GM23338 (cell line): ENCODE measurements around the gene PTN. TPM values are rescaled to one million over a fixed set of nuclear protein-coding genes. Genes with fewer than 3 reads are reported as not detected.

Source experiments
- ATAC-seq: fragments of 200-7000 bp; cut with Tn5 transposase; 3 replicates; pipeline ENCODE4 v1.9.1; 2020
- DNase-seq: peaks from one replicate; pipeline ENCODE4 v3.0.0-alpha.2; 2015; ENCODE audit warnings: low spot score
- H2AFZ ChIP-seq: fragments of 200-600 bp; sonication (generic); 2 replicates; pipeline ENCODE4 v1.8.0; 2016; ENCODE audit warnings: antibody characterized with exemption, mild to moderate bottlenecking, moderate library complexity
- H3F3A ChIP-seq: fragments of 200-600 bp; sonication (generic); replicated peaks from 2 replicates; pipeline ENCODE4 v1.8.0; 2017; ENCODE audit warnings: antibody characterized with exemption, mixed run types, low read depth
- H3K27ac ChIP-seq: fragments of 200-600 bp; sonication (generic); 2 replicates; pipeline ENCODE4 v1.6.1; 2016; ENCODE audit warnings: low read depth
- H3K27me3 ChIP-seq: fragments of 200-600 bp; sonication (generic); 2 replicates; pipeline ENCODE4 v1.8.0; 2016; ENCODE audit warnings: mild to moderate bottlenecking, mixed run types, moderate library complexity; ENCODE audit not compliant: insufficient read depth
- H3K36me3 ChIP-seq: fragments of 200-600 bp; sonication (generic); 2 replicates; pipeline ENCODE4 v1.8.0; 2016; ENCODE audit warnings: mild to moderate bottlenecking; ENCODE audit not compliant: insufficient read depth
- H3K4me1 ChIP-seq: fragments of 200-600 bp; sonication (generic); 2 replicates; pipeline ENCODE4 v1.8.0; 2016; ENCODE audit warnings: mild to moderate bottlenecking, moderate library complexity; ENCODE audit not compliant: insufficient read depth
- H3K4me2 ChIP-seq: fragments of 200-600 bp; sonication (generic); 2 replicates; pipeline ENCODE4 v1.7.1; 2017; ENCODE audit warnings: mixed run types
- H3K4me3 ChIP-seq: fragments of 200-600 bp; sonication (generic); 2 replicates; pipeline ENCODE4 v1.6.1; 2016; ENCODE audit warnings: mixed run types
- H3K79me2 ChIP-seq: fragments of 200-600 bp; sonication (generic); replicated peaks from 2 replicates; pipeline ENCODE4 v1.8.0; 2017; ENCODE audit warnings: mild to moderate bottlenecking; ENCODE audit not compliant: insufficient read depth
- H3K9me2 ChIP-seq: fragments of 200-600 bp; sonication (generic); 2 replicates; pipeline ENCODE4 v1.8.0; 2017; ENCODE audit not compliant: insufficient read depth
- H4K20me1 ChIP-seq: fragments of 200-600 bp; sonication (generic); replicated peaks from 2 replicates; pipeline ENCODE4 v1.8.0; 2017; ENCODE audit warnings: mild to moderate bottlenecking; ENCODE audit not compliant: insufficient read depth
- H3K27ac Mint-ChIP-seq: 2 replicates; pipeline ENCODE4 v1.8.0; 2020; ENCODE audit warnings: inconsistent platforms, mild to moderate bottlenecking, moderate library complexity, mixed read lengths
- H3K27me3 Mint-ChIP-seq: 3 replicates; pipeline ENCODE4 v1.8.0; 2022; ENCODE audit warnings: low read depth, mild to moderate bottlenecking, moderate library complexity, mixed read lengths, inconsistent platforms; ENCODE audit not compliant: insufficient read depth, poor library complexity
- H3K36me3 Mint-ChIP-seq: 3 replicates; pipeline ENCODE4 v1.8.0; 2021; ENCODE audit warnings: low read depth, mild to moderate bottlenecking, inconsistent platforms, moderate library complexity, mixed read lengths
- H3K4me1 Mint-ChIP-seq: 3 replicates; pipeline ENCODE4 v1.8.0; 2020; ENCODE audit warnings: mild to moderate bottlenecking, inconsistent platforms, mixed read lengths
- H3K4me3 Mint-ChIP-seq: 3 replicates; pipeline ENCODE4 v1.8.0; 2021; ENCODE audit warnings: moderate library complexity, mild to moderate bottlenecking, inconsistent platforms, mixed read lengths
- H3K9me3 Mint-ChIP-seq: 3 replicates; pipeline ENCODE4 v1.8.0; 2020; ENCODE audit warnings: moderate library complexity, mild to moderate bottlenecking, inconsistent platforms, mixed read lengths
- CREB1 ChIP-seq: fragments of 250-450 bp; sonication (Bioruptor Pico); IDR thresholded peaks from 2 replicates; pipeline ENCODE4 v1.5.0; 2020; ENCODE audit warnings: low read depth, mild to moderate bottlenecking, moderate library complexity
- CTCF ChIP-seq, 2 experiments: fragments of 200-600 bp in 1 of 2; sonication (generic) in 1 of 2; conservative IDR thresholded peaks; 2 replicates each; pipeline versions ENCODE4 v1.5.1 to v1.6.1; 2016 to 2017; ENCODE audit warnings: antibody characterized with exemption in 2 of 2, low read depth in 2 of 2, mild to moderate bottlenecking in 2 of 2, moderate library complexity in 1 of 2
- ETS1 ChIP-seq: IDR thresholded peaks from 2 replicates; pipeline ENCODE4 v1.6.1; 2016; ENCODE audit warnings: antibody characterized with exemption
- EZH2 ChIP-seq: fragments of 200-600 bp; sonication (generic); IDR thresholded peaks from one replicate; pipeline ENCODE4 v1.8.0; 2017; ENCODE audit warnings: antibody characterized with exemption, mild to moderate bottlenecking, low read depth; ENCODE audit not compliant: unreplicated experiment
- EZH2phosphoT487 ChIP-seq: fragments of 200-600 bp; sonication (generic); IDR thresholded peaks from one replicate; pipeline ENCODE4 v1.8.1; 2018; ENCODE audit warnings: antibody characterized with exemption; ENCODE audit not compliant: unreplicated experiment
- JUNB ChIP-seq: IDR thresholded peaks from one replicate; pipeline ENCODE4 v1.6.1; 2016; ENCODE audit warnings: antibody characterized with exemption; ENCODE audit not compliant: unreplicated experiment
- NANOG ChIP-seq: IDR thresholded peaks from 2 replicates; pipeline ENCODE4 v1.6.1; 2016; ENCODE audit warnings: antibody characterized with exemption, borderline replicate concordance
- POLR2AphosphoS5 ChIP-seq: IDR thresholded peaks from 2 replicates; pipeline ENCODE4 v1.6.1; 2016; ENCODE audit warnings: antibody characterized with exemption, low read depth
- REST ChIP-seq: IDR thresholded peaks from one replicate; pipeline ENCODE4 v1.6.1; 2018; ENCODE audit warnings: antibody characterized with exemption; ENCODE audit not compliant: unreplicated experiment
- STAT1 ChIP-seq: IDR thresholded peaks from one replicate; pipeline ENCODE4 v1.6.1; 2016; ENCODE audit warnings: antibody characterized with exemption; ENCODE audit not compliant: unreplicated experiment
- ZNF114 ChIP-seq: fragments of 250-450 bp; sonication (Bioruptor Pico); IDR thresholded peaks from 2 replicates; pipeline ENCODE4 v1.5.0; 2020; ENCODE audit warnings: mild to moderate bottlenecking, moderate library complexity
- ZNF331 ChIP-seq: fragments of 250-450 bp; sonication (Bioruptor Pico); IDR thresholded peaks from 2 replicates; pipeline ENCODE4 v1.5.0; 2020; ENCODE audit warnings: low read depth, mild to moderate bottlenecking, moderate library complexity
- ZNF462 ChIP-seq: fragments of 250-450 bp; sonication (Bioruptor Pico); IDR thresholded peaks from 2 replicates; pipeline ENCODE4 v1.5.0; 2020; ENCODE audit warnings: mild to moderate bottlenecking, moderate library complexity
- polyA plus RNA-seq: library from polyadenylated mRNA; unstranded; fragments of >200 nt; fragmentation: Nextera tagmentation; extraction: Ambion mirVana; gene quantifications from 2 replicates; pipeline ENCODE4 v1.2.1, GENCODE V29; 2016
- total RNA-seq: library from RNA; depleted of rRNA; stranded (reverse); fragments of >200 nt; shearing (Covaris generic); gene quantifications from 2 replicates; pipeline ENCODE4 v1.2.3, GENCODE V29; 2014

PTN gene
- total and polyA plus RNA-seq, 2 experiments from 2014 or later, result 20.1 to 39.4 TPM

- TF ChIP-seq JUNB (no peak), ZNF114 (CRISPR knock-in tag) (no peak), POLR2AphosphoS5 (no peak), ZNF462 (CRISPR knock-in tag) (no peak), EZH2 (no peak), NANOG (no peak), REST (no peak), CTCF (conservative IDR thresholded peaks at IDR 0.05; ENCODE audit: low read depth in 2 of 2) (no peak), STAT1 (no peak), EZH2phosphoT487 (no peak), ZNF331 (CRISPR knock-in tag) (no peak), CREB1 (CRISPR knock-in tag) (no peak), ETS1 (no peak)
- DNase-seq, result no peak
- Mint-ChIP-seq H3K4me3 (no peak overlapping the region), H3K27me3 (peaks cover 3% of the 10 kb centered on the region), H3K4me1 (peaks cover 16% of the 10 kb centered on the region), H3K9me3 (no peaks in the 10 kb centered on the region), H3K36me3 (no peaks in the 10 kb centered on the region), H3K27ac (no peak overlapping the region)
- no peak overlapping the region for H3K4me3 ChIP-seq
- ATAC-seq, result no peak
- peaks cover 8% of the 10 kb centered on the region; the same call in 1 of the 2 replicates for H3K4me1 ChIP-seq
- no peak overlapping the region for H3K27ac ChIP-seq
- H3K27me3 ChIP-seq, result no peaks in the 10 kb centered on the region
- H3K9me2 ChIP-seq, result no peaks in the 10 kb centered on the region; the same call in 1 of the 2 replicates
- H4K20me1 ChIP-seq, result no peaks in the 10 kb centered on the region
- no peaks in the 10 kb centered on the region for H3K36me3 ChIP-seq
- H2AFZ ChIP-seq, result no peak overlapping the region
- no peak overlapping the region for H3K4me2 ChIP-seq
- H3F3A ChIP-seq, result no peaks in the 10 kb centered on the region
- H3K79me2 ChIP-seq, result no peaks in the 10 kb centered on the region
Measured at GRCh38 chr7:137242616-137243015, 100.9 kb downstream of the PTN start.
